ENCODE results near the gene CREB3L2. TPM values are rescaled to one million over a fixed set of nuclear protein-coding genes. Genes with fewer than 3 reads are reported as not detected.

CREB3L2 gene
- total RNA-seq, 1 experiment from 2014 or later = 41.2 TPM

- H2AFZ ChIP-seq = no peak overlapping the region
- H3K79me2 ChIP-seq (ENCODE audit: low read depth) = no peaks in the 10 kb centered on the region
- no peaks in the 10 kb centered on the region for H4K20me1 ChIP-seq (ENCODE audit: insufficient read depth)
- DNase-seq = no peak
- H3K4me2 ChIP-seq = no peak overlapping the region
- no peaks in the 10 kb centered on the region for H3K9me2 ChIP-seq (ENCODE audit: insufficient read depth)
- POLR2A ChIA-PET (ENCODE audit: unreplicated experiment) = no interaction called here
- peaks cover 5% of the 10 kb centered on the region for H3F3A ChIP-seq (ENCODE audit: insufficient read depth, low read depth)
- TF ChIP-seq CTCF (conservative IDR thresholded peaks at IDR 0.05) = no peak
- no peak for TF ChIP-seq EZH2 (IDR thresholded peaks at IDR 0.05; ENCODE audit: low read depth)
- CTCF ChIA-PET = no interaction called here
- H3K4me3 ChIP-seq = no peak overlapping the region
- H3K36me3 ChIP-seq (ENCODE audit: low read depth) = no peaks in the 10 kb centered on the region
- no peaks in the 10 kb centered on the region for H3K27me3 ChIP-seq (ENCODE audit: insufficient read depth, low read depth)
- BruUV-seq (replicated peaks) = no TSS peak
- peaks cover under 1% of the 10 kb centered on the region; the same call in 1 of the 2 replicates for H3K9me3 ChIP-seq (ENCODE audit: insufficient read depth, low read depth)
- no peak overlapping the region for H3K27ac ChIP-seq
- intact Hi-C loops (cut with micrococcal nuclease; ENCODE audit: unreplicated experiment) = no loop called here
- H3K4me1 ChIP-seq (replicated peaks; ENCODE audit: insufficient read depth) = peaks cover 10% of the 10 kb centered on the region
These were observed 21.9 kb upstream of the CREB3L2 start for GRCh38 chr7:138023618-138024342.

- peaks cover 10% of the 10 kb centered on the region for H3K4me1 ChIP-seq (replicated peaks; ENCODE audit: insufficient read depth)
- no peak overlapping the region for H3K4me2 ChIP-seq
- no peaks in the 10 kb centered on the region for H3K79me2 ChIP-seq (ENCODE audit: low read depth)
- TF ChIP-seq EZH2 (IDR thresholded peaks at IDR 0.05; ENCODE audit: low read depth) = no peak
- TF ChIP-seq CTCF (conservative IDR thresholded peaks at IDR 0.05) = no peak
- no peaks in the 10 kb centered on the region for H3K36me3 ChIP-seq (ENCODE audit: low read depth)
- CTCF ChIA-PET = interaction anchor here (0.7 kb wide), 1 partner anchor 91 kb away, joined by 6 read pairs; no protein-coding TSS in a partner anchor
- POLR2A ChIA-PET (ENCODE audit: unreplicated experiment) = no interaction called here
- no peak for DNase-seq
- no peak overlapping the region for H2AFZ ChIP-seq
- H3K27ac ChIP-seq = no peak overlapping the region
- H3K9me3 ChIP-seq (ENCODE audit: insufficient read depth, low read depth) = no peaks in the 10 kb centered on the region; the same call in 1 of the 2 replicates
- no peak overlapping the region for H3K4me3 ChIP-seq
- intact Hi-C loops (cut with micrococcal nuclease; ENCODE audit: unreplicated experiment) = no loop called here
- peaks cover 5% of the 10 kb centered on the region for H3F3A ChIP-seq (ENCODE audit: insufficient read depth, low read depth)
- no peaks in the 10 kb centered on the region for H4K20me1 ChIP-seq (ENCODE audit: insufficient read depth)
- BruUV-seq (replicated peaks) = no TSS peak
- no peaks in the 10 kb centered on the region for H3K9me2 ChIP-seq (ENCODE audit: insufficient read depth)
- H3K27me3 ChIP-seq (ENCODE audit: insufficient read depth, low read depth) = no peaks in the 10 kb centered on the region
These were observed 20.0 kb upstream of the CREB3L2 start for GRCh38 chr7:138021889-138022288.

- no peaks in the 10 kb centered on the region for H3K9me3 ChIP-seq (ENCODE audit: insufficient read depth, low read depth)
- H3K4me3 ChIP-seq = no peak overlapping the region
- H4K20me1 ChIP-seq (ENCODE audit: insufficient read depth) = no peaks in the 10 kb centered on the region
- no peaks in the 10 kb centered on the region for H3K27me3 ChIP-seq (ENCODE audit: insufficient read depth, low read depth)
- H3K27ac ChIP-seq = no peak overlapping the region
- H3K36me3 ChIP-seq (ENCODE audit: low read depth) = no peaks in the 10 kb centered on the region
- intact Hi-C loops (cut with micrococcal nuclease; ENCODE audit: unreplicated experiment) = no loop called here
- POLR2A ChIA-PET (ENCODE audit: unreplicated experiment) = interaction anchor here (0.6 kb wide), 1 partner anchor 840 kb away, joined by 4 read pairs; no protein-coding TSS in a partner anchor
- BruUV-seq (replicated peaks) = no TSS peak
- H3K4me2 ChIP-seq = no peak overlapping the region
- H3K4me1 ChIP-seq (replicated peaks; ENCODE audit: insufficient read depth) = no peaks in the 10 kb centered on the region
- no peaks in the 10 kb centered on the region for H3F3A ChIP-seq (ENCODE audit: insufficient read depth, low read depth)
- no peak for DNase-seq
- CTCF ChIA-PET = no interaction called here
- H3K9me2 ChIP-seq (ENCODE audit: insufficient read depth) = no peaks in the 10 kb centered on the region
- no peaks in the 10 kb centered on the region for H3K79me2 ChIP-seq (ENCODE audit: low read depth)
- TF ChIP-seq EZH2 (IDR thresholded peaks at IDR 0.05; ENCODE audit: low read depth) = no peak
- TF ChIP-seq CTCF (conservative IDR thresholded peaks at IDR 0.05) = no peak
- no peak overlapping the region for H2AFZ ChIP-seq
These were observed 16.1 kb upstream of the CREB3L2 start for GRCh38 chr7:138017992-138018391.

Measured in PC-9 (cell line).